GM21367 (cell line): ENCODE data around the gene EXOG.

Source experiments
- ATAC-seq: cut with Tn5 transposase; IDR thresholded peaks from one replicate; pipeline ENCODE4 v1.9.1; 2021; ENCODE audit not compliant: unreplicated experiment

EXOG gene

GRCh38 chr3:38496131-38496910 is at the start of gene EXOG:
TSS of gene EXOG (plus strand) at chr3:38496340. CDS start at chr3:38496368, 28 bp downstream.
- ATAC-seq: peak; percentile 85

- no peak for ATAC-seq
Observed at GRCh38 chr3:38446812-38447211, 49.3 kb upstream of the EXOG start.

- no peak for ATAC-seq
Observed at GRCh38 chr3:38450853-38451252, 45.3 kb upstream of the EXOG start.

GRCh38 chr3:38453075-38453912 is 42.8 kb upstream of the EXOG start, which contains the start of gene ACVR2B:
TSS of gene ACVR2B (plus strand) at chr3:38453890. CDS start at chr3:38454323, 433 bp downstream.
- peak; percentile 51 for ATAC-seq

GRCh38 chr3:38453913-38454177 is 42.3 kb upstream of the EXOG start:
- peak; percentile 8 for ATAC-seq

- peak; percentile 33 for ATAC-seq
Observed at GRCh38 chr3:38454178-38454883, 41.8 kb upstream of the EXOG start.

- peak; percentile 5 for ATAC-seq
Observed at GRCh38 chr3:38454884-38455638, 41.1 kb upstream of the EXOG start.

- no peak for ATAC-seq
Observed at GRCh38 chr3:38455639-38456430, 40.3 kb upstream of the EXOG start.

GRCh38 chr3:38457111-38458003 is 38.8 kb upstream of the EXOG start:
- no peak for ATAC-seq

- ATAC-seq: no peak
Observed at GRCh38 chr3:38458796-38459498, 37.2 kb upstream of the EXOG start.

GRCh38 chr3:38459499-38460048 is 36.6 kb upstream of the EXOG start:
- ATAC-seq: no peak

GRCh38 chr3:38460377-38461270 is 35.5 kb upstream of the EXOG start:
- ATAC-seq: no peak

GRCh38 chr3:38465588-38466154 is 30.5 kb upstream of the EXOG start:
- no peak for ATAC-seq

- ATAC-seq: no peak
Observed at GRCh38 chr3:38468765-38469164, 27.4 kb upstream of the EXOG start.

GRCh38 chr3:38469852-38470251 is 26.3 kb upstream of the EXOG start:
- no peak for ATAC-seq

GRCh38 chr3:38471260-38471857 is 24.8 kb upstream of the EXOG start:
- ATAC-seq: no peak
